Measurements from ENCODE around the gene TUT4.

The TUT4 gene

GRCh38 chr1:52533713-52534112 is 19.2 kb downstream of the TUT4 start:
- ATAC-seq (ENCODE audit: low read depth) (no peak), DNase-seq (ENCODE audit: low spot score in 2 of 2) (no peak)
- Mint-ChIP-seq H3K9me3 (peaks cover 5% of the 10 kb centered on the region), H3K27me3 (no peaks in the 10 kb centered on the region), H3K36me3 (peaks cover 23% of the 10 kb centered on the region), H3K4me1 (peaks cover 34% of the 10 kb centered on the region), H3K4me3 (no peak overlapping the region), H3K27ac (peak overlapping the region; percentile 86)

- peak overlapping the region; percentile 86 for H3K27ac Mint-ChIP-seq
- peak; percentile 66 for ATAC-seq (ENCODE audit: low read depth)
Observed at GRCh38 chr1:52532731-52533327, 20.1 kb downstream of the TUT4 start.

GRCh38 chr1:52532247-52532646 is 20.6 kb downstream of the TUT4 start:
- Mint-ChIP-seq H3K36me3 (peaks cover 24% of the 10 kb centered on the region), H3K4me3 (peak overlapping the region; percentile 74), H3K4me1 (peaks cover 29% of the 10 kb centered on the region), H3K9me3 (peaks cover 5% of the 10 kb centered on the region), H3K27me3 (no peaks in the 10 kb centered on the region), H3K27ac (peak overlapping the region; percentile 86)
- DNase-seq (ENCODE audit: low spot score in 2 of 2): no peak
- ATAC-seq (ENCODE audit: low read depth): peak; percentile 40

More at GRCh38 chr1:52532731-52533327, 20.1 kb downstream of the TUT4 start:
- DNase-seq (ENCODE audit: low spot score in 2 of 2): no peak
- Mint-ChIP-seq H3K4me3 (peak overlapping the region; percentile 74), H3K36me3 (peaks cover 23% of the 10 kb centered on the region), H3K9me3 (peaks cover 5% of the 10 kb centered on the region), H3K27me3 (no peaks in the 10 kb centered on the region), H3K4me1 (peaks cover 33% of the 10 kb centered on the region)

GRCh38 chr1:52531249-52531872 is 21.5 kb downstream of the TUT4 start:
- ATAC-seq (ENCODE audit: low read depth): peak; percentile 35
- Mint-ChIP-seq H3K4me3 (peak overlapping the region; percentile 37), H3K4me1 (peaks cover 26% of the 10 kb centered on the region), H3K9me3 (peaks cover 5% of the 10 kb centered on the region), H3K27me3 (no peaks in the 10 kb centered on the region), H3K36me3 (peaks cover 25% of the 10 kb centered on the region), H3K27ac (peak overlapping the region; percentile 86)
- DNase-seq (ENCODE audit: low spot score in 2 of 2): no peak

- no peak for DNase-seq (ENCODE audit: low spot score in 2 of 2)
- Mint-ChIP-seq H3K4me3 (no peak overlapping the region), H3K27me3 (no peaks in the 10 kb centered on the region), H3K36me3 (peaks cover 23% of the 10 kb centered on the region), H3K9me3 (peaks cover 5% of the 10 kb centered on the region), H3K4me1 (peaks cover 26% of the 10 kb centered on the region), H3K27ac (peak overlapping the region; percentile 86)
- no peak for ATAC-seq (ENCODE audit: low read depth)
Observed at GRCh38 chr1:52530563-52531144, 22.2 kb downstream of the TUT4 start.

GRCh38 chr1:52523376-52523775 is 29.5 kb downstream of the TUT4 start:
- Mint-ChIP-seq H3K4me3 (no peak overlapping the region), H3K27me3 (no peaks in the 10 kb centered on the region), H3K9me3 (no peaks in the 10 kb centered on the region), H3K4me1 (peaks cover 7% of the 10 kb centered on the region), H3K36me3 (peaks cover 27% of the 10 kb centered on the region), H3K27ac (no peak overlapping the region)
- ATAC-seq (ENCODE audit: low read depth) (no peak), DNase-seq (ENCODE audit: low spot score in 2 of 2) (no peak)

GRCh38 chr1:52520148-52520547 is 32.7 kb downstream of the TUT4 start:
- Mint-ChIP-seq H3K36me3 (peaks cover 21% of the 10 kb centered on the region), H3K27ac (peak overlapping the region; percentile 36), H3K9me3 (no peaks in the 10 kb centered on the region), H3K4me3 (no peak overlapping the region), H3K4me1 (peaks cover 7% of the 10 kb centered on the region), H3K27me3 (no peaks in the 10 kb centered on the region)
- no peak for ATAC-seq (ENCODE audit: low read depth)
- no peak for DNase-seq (ENCODE audit: low spot score in 2 of 2)

- peaks cover 17% of the 10 kb centered on the region for H3K36me3 Mint-ChIP-seq
- no peaks in the 10 kb centered on the region for H3K9me3 Mint-ChIP-seq
- no peak overlapping the region for H3K4me3 Mint-ChIP-seq
Observed at GRCh38 chr1:52518962-52519361, 33.9 kb downstream of the TUT4 start.

GRCh38 chr1:52511851-52512615 is 40.9 kb downstream of the TUT4 start:
- Mint-ChIP-seq H3K36me3 (peaks cover 28% of the 10 kb centered on the region), H3K27ac (no peak overlapping the region), H3K9me3 (no peaks in the 10 kb centered on the region), H3K4me3 (no peak overlapping the region), H3K27me3 (no peaks in the 10 kb centered on the region), H3K4me1 (peaks cover 2% of the 10 kb centered on the region)
- no peak for ATAC-seq (ENCODE audit: low read depth)
- DNase-seq (ENCODE audit: low spot score in 2 of 2): no peak

More at GRCh38 chr1:52518962-52519361, 33.9 kb downstream of the TUT4 start:
- H3K27me3 Mint-ChIP-seq: no peaks in the 10 kb centered on the region
- DNase-seq (ENCODE audit: low spot score in 2 of 2) (no peak), ATAC-seq (ENCODE audit: low read depth) (no peak)
- H3K4me1 Mint-ChIP-seq: peaks cover 5% of the 10 kb centered on the region
- H3K27ac Mint-ChIP-seq: no peak overlapping the region

- Mint-ChIP-seq H3K27me3 (no peaks in the 10 kb centered on the region), H3K4me1 (peaks cover 2% of the 10 kb centered on the region), H3K27ac (no peak overlapping the region), H3K4me3 (no peak overlapping the region), H3K36me3 (peaks cover 33% of the 10 kb centered on the region), H3K9me3 (no peaks in the 10 kb centered on the region)
- ATAC-seq (ENCODE audit: low read depth) (no peak), DNase-seq (ENCODE audit: low spot score in 2 of 2) (no peak)
Observed at GRCh38 chr1:52511439-52511838, 41.5 kb downstream of the TUT4 start.

- no peak overlapping the region for H3K27ac Mint-ChIP-seq
- H3K4me3 Mint-ChIP-seq: no peak overlapping the region
- peaks cover 5% of the 10 kb centered on the region for H3K4me1 Mint-ChIP-seq
- no peaks in the 10 kb centered on the region for H3K9me3 Mint-ChIP-seq
- ATAC-seq (ENCODE audit: low read depth) (no peak), DNase-seq (ENCODE audit: low spot score in 2 of 2) (no peak)
- H3K27me3 Mint-ChIP-seq: no peaks in the 10 kb centered on the region
- H3K36me3 Mint-ChIP-seq: peaks cover 42% of the 10 kb centered on the region
Observed at GRCh38 chr1:52506920-52507546, 45.9 kb downstream of the TUT4 start.

GRCh38 chr1:52506349-52506748 is 46.5 kb downstream of the TUT4 start:
- no peak for ATAC-seq (ENCODE audit: low read depth)
- Mint-ChIP-seq H3K4me1 (peaks cover 8% of the 10 kb centered on the region), H3K27me3 (no peaks in the 10 kb centered on the region), H3K27ac (no peak overlapping the region), H3K9me3 (no peaks in the 10 kb centered on the region), H3K36me3 (peaks cover 40% of the 10 kb centered on the region), H3K4me3 (no peak overlapping the region)
- no peak for DNase-seq (ENCODE audit: low spot score in 2 of 2)

- Mint-ChIP-seq H3K9me3 (no peaks in the 10 kb centered on the region), H3K4me3 (no peak overlapping the region), H3K36me3 (peaks cover 42% of the 10 kb centered on the region), H3K27ac (no peak overlapping the region), H3K4me1 (peaks cover 8% of the 10 kb centered on the region), H3K27me3 (no peaks in the 10 kb centered on the region)
- ATAC-seq (ENCODE audit: low read depth) (no peak), DNase-seq (ENCODE audit: low spot score in 2 of 2) (no peak)
Observed at GRCh38 chr1:52504720-52505119, 48.2 kb downstream of the TUT4 start.

GRCh38 chr1:52503706-52504105 is 49.2 kb downstream of the TUT4 start:
- no peak for DNase-seq (ENCODE audit: low spot score in 2 of 2)
- Mint-ChIP-seq H3K36me3 (peaks cover 40% of the 10 kb centered on the region), H3K27ac (no peak overlapping the region)

More at GRCh38 chr1:52503706-52504105, 49.2 kb downstream of the TUT4 start:
- Mint-ChIP-seq H3K9me3 (no peaks in the 10 kb centered on the region), H3K4me3 (no peak overlapping the region), H3K4me1 (peaks cover 6% of the 10 kb centered on the region), H3K27me3 (no peaks in the 10 kb centered on the region)
- no peak for ATAC-seq (ENCODE audit: low read depth)
